HepG2 (cell line): Measurements from ENCODE around the gene CAPN9. TPM values are rescaled to one million over a fixed set of nuclear protein-coding genes. Genes with fewer than 3 reads are reported as not detected.

ENCODE experiments used
- ARID2 ChIP-seq: sonication (generic); formaldehyde crosslinking; IDR thresholded peaks from 2 replicates; pipeline ENCODE4 v1.8.1; 2022; ENCODE audit warnings: mild to moderate bottlenecking, missing genetic modification reagents, borderline replicate concordance
- CREB3 ChIP-seq: sonication (generic); formaldehyde crosslinking; IDR thresholded peaks from 2 replicates; pipeline ENCODE4 v1.5.0; 2020; ENCODE audit warnings: missing genetic modification reagents
- E2F1 ChIP-seq: sonication (generic); formaldehyde crosslinking; IDR thresholded peaks from 2 replicates; pipeline ENCODE4 v1.5.0; 2020; ENCODE audit warnings: missing genetic modification reagents
- GLMP ChIP-seq: sonication (generic); formaldehyde crosslinking; IDR thresholded peaks from 2 replicates; pipeline ENCODE4 v1.9.0; 2021; ENCODE audit warnings: missing genetic modification reagents, mild to moderate bottlenecking, borderline replicate concordance
- RFX3 ChIP-seq: IDR thresholded peaks from 2 replicates; pipeline ENCODE4 v1.6.1; 2016; ENCODE audit warnings: missing biosample characterization, missing genetic modification reagents
- SIN3A ChIP-seq: IDR thresholded peaks from 2 replicates; pipeline ENCODE4 v1.6.1; 2011; ENCODE audit warnings: low read depth, mild to moderate bottlenecking, control low read depth, low read length, borderline replicate concordance
- SP1 ChIP-seq, 2 experiments: fragments of 450-650 bp in 1 of 2; sonication (generic) in 1 of 2; formaldehyde crosslinking in 1 of 2; IDR thresholded peaks; 2 replicates each; pipeline versions ENCODE4 v1.4.0 to v1.6.1; 2016 to 2020; ENCODE audit warnings: missing genetic modification reagents in 1 of 2
- SRSF1 ChIP-seq: fragments of 200-400 bp; formaldehyde crosslinking; optimal IDR thresholded peaks from 2 replicates; pipeline ENCODE3; 2017; ENCODE audit warnings: mild to moderate bottlenecking, low read depth, low read length, moderate library complexity
- ZNF24 ChIP-seq: fragments of 450-650 bp; IDR thresholded peaks from 2 replicates; pipeline ENCODE4 v1.6.1; 2017; ENCODE audit warnings: antibody characterized with exemption, mild to moderate bottlenecking
- ZNF382 ChIP-seq: sonication (generic); formaldehyde crosslinking; IDR thresholded peaks from 2 replicates; pipeline ENCODE4 v1.5.0; 2020; ENCODE audit warnings: missing genetic modification reagents, mild to moderate bottlenecking, borderline replicate concordance
- ZNF646 ChIP-seq: sonication (generic); formaldehyde crosslinking; IDR thresholded peaks from 2 replicates; pipeline ENCODE4 v1.9.0; 2021; ENCODE audit warnings: mild to moderate bottlenecking, missing genetic modification reagents
- ZNF687 ChIP-seq: sonication (generic); formaldehyde crosslinking; IDR thresholded peaks from 2 replicates; pipeline ENCODE4 v1.5.1; 2020; ENCODE audit warnings: mild to moderate bottlenecking, missing genetic modification reagents, moderate library complexity
- ZNF746 ChIP-seq: sonication (generic); formaldehyde crosslinking; IDR thresholded peaks from 2 replicates; pipeline ENCODE4 v1.8.0; 2022; ENCODE audit warnings: mild to moderate bottlenecking, missing genetic modification reagents
- ZSCAN21 ChIP-seq: sonication (generic); formaldehyde crosslinking; IDR thresholded peaks from 2 replicates; pipeline ENCODE4 v1.8.0; 2022; ENCODE audit warnings: mild to moderate bottlenecking, missing genetic modification reagents, moderate library complexity, borderline replicate concordance
- polyA plus RNA-seq, 8 experiments: library from polyadenylated mRNA; depleted of rRNA in 3 of 8; stranded (reverse) in 7 of 8; unstranded in 1 of 8; fragments of >200 nt; fragmentation: Illumina TruSeq in 4 of 8; extraction: Trizol in 4 of 8; gene quantifications; 2 replicates each; pipeline versions ENCODE4 v1.2.1 to v1.2.3, GENCODE V29; 2011 to 2016; ENCODE audit warnings: low read depth in 4 of 8, missing spikeins in 1 of 8, mixed read lengths in 1 of 8; ENCODE audit not compliant: insufficient read depth in 1 of 8
- total RNA-seq, 5 experiments: library from RNA; depleted of rRNA; stranded (reverse); fragments of >200 nt; fragmentation: Illumina TruSeq; extraction: Trizol; gene quantifications; 2 replicates each; pipeline ENCODE4 v1.2.3, GENCODE V29; 2016; ENCODE audit warnings: low read depth in 1 of 5

The CAPN9 gene
- total and polyA plus RNA-seq, 2 of the 13 experiments (the other 11 are each of a cell fraction or from before 2014, with no cell fraction given) = 0.04 to 0.31 TPM

GRCh38 chr1:230753586-230754251, 6.5 kb downstream of the CAPN9 start (continued):
- no peak for TF ChIP-seq ZNF646
- 0 out of 2 replicates have a peak, but pooled peaks have one; percentile 5 for TF ChIP-seq SIN3A
- TF ChIP-seq ZNF687 (CRISPR knock-in tag) = peak; percentile 87
- peak; percentile 43 for TF ChIP-seq SRSF1
- no peak for TF ChIP-seq ZNF382 (CRISPR knock-in tag)
- TF ChIP-seq ZSCAN21 = no peak
- no peak for TF ChIP-seq SP1 (IDR thresholded peaks at IDR 0.05)
- TF ChIP-seq SP1 (CRISPR knock-in tag; IDR thresholded peaks at IDR 0.05) = 0 out of 2 replicates have a peak, but pooled peaks have one; percentile 22
- no peak for TF ChIP-seq ZNF746 (CRISPR knock-in tag)
- TF ChIP-seq ZNF24 = no peak
- TF ChIP-seq GLMP (CRISPR knock-in tag) = no peak
- no peak for TF ChIP-seq CREB3 (CRISPR knock-in tag)
- TF ChIP-seq RFX3 (CRISPR knock-in tag) = no peak
- no peak for TF ChIP-seq ARID2 (CRISPR knock-in tag)
- no peak for TF ChIP-seq E2F1 (CRISPR knock-in tag)
